Measurements from ENCODE around the gene PDE4B. TPM values are rescaled to one million over a fixed set of nuclear protein-coding genes. Genes with fewer than 3 reads are reported as not detected.
"Not testable (repeated sequence)": the region's sequence is repeated elsewhere in the genome, so short reads cannot be mapped to it uniquely, and the experiment has no call there.

The PDE4B gene
- total RNA-seq, 2 donors from 2014 or later = 18.1 to 55.4 TPM

GRCh38 chr1:66132324-66132723 lies 339.6 kb downstream of the PDE4B start:
- no peak overlapping the region for H3K27ac ChIP-seq
- intact Hi-C loops (cut with DNase I) = no loop called here
- 64% methylated on average over 5 of the region's 5 CpGs for whole genome bisulfite sequencing
- H3K9me3 ChIP-seq = no peaks in the 10 kb centered on the region
- H3K4me1 ChIP-seq (replicated peaks) = no peaks in the 10 kb centered on the region
- no peaks in the 10 kb centered on the region for H3K27me3 ChIP-seq (replicated peaks; ENCODE audit: insufficient read depth)
- no peak for DNase-seq (ENCODE audit: low spot score)
- H3K4me3 ChIP-seq = no peak overlapping the region
- TF ChIP-seq POLR2AphosphoS5 (IDR thresholded peaks at IDR 0.05) (no peak), POLR2A (IDR thresholded peaks at IDR 0.05) (no peak), CTCF (IDR thresholded peaks at IDR 0.05) (no peak)
- H3K36me3 ChIP-seq = no peaks in the 10 kb centered on the region

- WGBS = 85% methylated on average over 1 of the region's 1 CpG
- DNase-seq (ENCODE audit: low spot score) = no peak
- H3K4me1 ChIP-seq (replicated peaks) = no peaks in the 10 kb centered on the region
- H3K27me3 ChIP-seq (replicated peaks; ENCODE audit: insufficient read depth) = no peaks in the 10 kb centered on the region
- TF ChIP-seq CTCF (IDR thresholded peaks at IDR 0.05) (no peak), POLR2A (IDR thresholded peaks at IDR 0.05) (no peak), POLR2AphosphoS5 (IDR thresholded peaks at IDR 0.05) (no peak)
- no peak overlapping the region for H3K27ac ChIP-seq
- H3K36me3 ChIP-seq = no peaks in the 10 kb centered on the region
- H3K9me3 ChIP-seq = no peaks in the 10 kb centered on the region
- intact Hi-C loops (cut with DNase I) = no loop called here
- H3K4me3 ChIP-seq = no peak overlapping the region
Observed at GRCh38 chr1:66134004-66134403, 341.3 kb downstream of the PDE4B start.

GRCh38 chr1:66135161-66135560 lies 342.5 kb downstream of the PDE4B start:
- H3K4me1 ChIP-seq (replicated peaks) = no peaks in the 10 kb centered on the region

GRCh38 chr1:66136423-66136822 lies 343.7 kb downstream of the PDE4B start:
- H3K27ac ChIP-seq; H3K9me3 ChIP-seq; H3K27me3 ChIP-seq (replicated peaks; ENCODE audit: insufficient read depth); intact Hi-C loops (cut with DNase I); H3K4me3 ChIP-seq; H3K36me3 ChIP-seq; H3K4me1 ChIP-seq (replicated peaks); DNase-seq (ENCODE audit: low spot score): not testable (repeated sequence)
- 81% methylated on average over 4 of the region's 4 CpGs for WGBS

More at GRCh38 chr1:66135161-66135560, 342.5 kb downstream of the PDE4B start:
- WGBS = 93% methylated on average over 2 of the region's 2 CpGs
- Histone ChIP-seq H3K9me3 (no peaks in the 10 kb centered on the region), H3K27me3 (replicated peaks; ENCODE audit: insufficient read depth) (no peaks in the 10 kb centered on the region), H3K27ac (no peak overlapping the region), H3K36me3 (no peaks in the 10 kb centered on the region), H3K4me3 (no peak overlapping the region)
- intact Hi-C loops (cut with DNase I) = no loop called here
- TF ChIP-seq CTCF (IDR thresholded peaks at IDR 0.05) = no peak
- no peak for TF ChIP-seq POLR2AphosphoS5 (IDR thresholded peaks at IDR 0.05)
- TF ChIP-seq POLR2A (IDR thresholded peaks at IDR 0.05) = no peak
- DNase-seq (ENCODE audit: low spot score) = no peak

- no peak overlapping the region for H3K27ac ChIP-seq
- TF ChIP-seq CTCF (IDR thresholded peaks at IDR 0.05) (no peak), POLR2AphosphoS5 (IDR thresholded peaks at IDR 0.05) (no peak), POLR2A (IDR thresholded peaks at IDR 0.05) (no peak)
- 70% methylated on average over 2 of the region's 2 CpGs for WGBS
- H3K9me3 ChIP-seq = no peaks in the 10 kb centered on the region
- no peaks in the 10 kb centered on the region for H3K27me3 ChIP-seq (replicated peaks; ENCODE audit: insufficient read depth)
- no peaks in the 10 kb centered on the region for H3K4me1 ChIP-seq (replicated peaks)
- no peak for DNase-seq (ENCODE audit: low spot score)
- H3K36me3 ChIP-seq = no peaks in the 10 kb centered on the region
- no peak overlapping the region for H3K4me3 ChIP-seq
- intact Hi-C loops (cut with DNase I) = no loop called here
Observed at GRCh38 chr1:66137235-66137634, 344.5 kb downstream of the PDE4B start.
